ENCODE results near the gene CTSZ. TPM values are rescaled to one million over a fixed set of nuclear protein-coding genes. Genes with fewer than 3 reads are reported as not detected.

The CTSZ gene
- total and polyA plus RNA-seq, 10 of the 15 experiments (the other 5 are each of a cell fraction or from before 2014, with no cell fraction given): 6.0 to 301 (median 154) TPM

GRCh38 chr20:58993332-58994248, 13.5 kb downstream of the CTSZ start:
- ChIA-PET POLR2A (interaction anchor here (0.7 to 1.9 kb wide), 5 partner anchors 10 to 47 kb away, joined by 4 to 11 read pairs (median 5); no protein-coding TSS in a partner anchor), CTCF (interaction anchor here (0.7 to 1.6 kb wide), 4 partner anchors 15 to 123 kb away, joined by 3 to 4 read pairs (median 4); no protein-coding TSS in a partner anchor), SMC1A (ENCODE audit: uncharacterized antibody, unreplicated experiment) (interaction anchor here (0.6 to 2.3 kb wide), 8 partner anchors 11 to 123 kb away, joined by 3 to 11 read pairs (median 3); no protein-coding TSS in a partner anchor), RAD21 (ENCODE audit: unreplicated experiment) (interaction anchor here (0.9 to 1.4 kb wide), 4 partner anchors 11 to 107 kb away, joined by 3 to 5 read pairs (median 3); no protein-coding TSS in a partner anchor)
- no peak overlapping the region for H3K4me2 ChIP-seq (ENCODE audit: control insufficient read depth, insufficient read depth)
- intact Hi-C loops (cut with micrococcal nuclease; ENCODE audit: unreplicated experiment) (no loop called here), in situ Hi-C loops (cut with MboI) (no loop called here)
- peak overlapping the region; percentile 0; the same call in 1 of the 2 replicates for H3K27ac ChIP-seq (ENCODE audit: control insufficient read depth, insufficient read depth)
- H3K27me3 ChIP-seq (replicated peaks in 1 of 2; ENCODE audit: control insufficient read depth in 2 of 2, insufficient read depth in 2 of 2, low read length in 1 of 2): no peaks in the 10 kb centered on the region
- H2AFZ ChIP-seq (ENCODE audit: control insufficient read depth, low read depth, low read length): no peak overlapping the region
- H3K9me3 ChIP-seq (replicated peaks; ENCODE audit: control insufficient read depth, insufficient read depth, low read length): no peaks in the 10 kb centered on the region
- no peak overlapping the region for H3K9ac ChIP-seq (ENCODE audit: control insufficient read depth, insufficient read depth, low read length)
- H3K4me1 ChIP-seq (ENCODE audit: control insufficient read depth, insufficient read depth, low read length): peaks cover 14% of the 10 kb centered on the region
- no TSS peak for BruUV-seq (replicated peaks)
- H3K4me3 ChIP-seq: no peak overlapping the region
- DNase-seq (ENCODE audit: low read depth, low spot score) (no peak), FAIRE-seq (peak; percentile 57), ATAC-seq (peak; percentile 76)
- H3K36me3 ChIP-seq (ENCODE audit: control insufficient read depth in 2 of 2, insufficient read depth in 2 of 2, low read length in 1 of 2): peaks cover 50 to 66% of the 10 kb centered on the region in 2 experiments
- peaks cover 3% of the 10 kb centered on the region for H4K20me1 ChIP-seq (ENCODE audit: control insufficient read depth, insufficient read depth)
- no peaks in the 10 kb centered on the region for H3K79me2 ChIP-seq (ENCODE audit: control insufficient read depth, insufficient read depth, low read length)
- 78% methylated on average over 23 of the region's 23 CpGs for WGBS (ENCODE audit: insufficient coverage, insufficient replicate concordance, low lambda C conversion rate, missing lambda C conversion rate)
- TF ChIP-seq, protein P1, sequence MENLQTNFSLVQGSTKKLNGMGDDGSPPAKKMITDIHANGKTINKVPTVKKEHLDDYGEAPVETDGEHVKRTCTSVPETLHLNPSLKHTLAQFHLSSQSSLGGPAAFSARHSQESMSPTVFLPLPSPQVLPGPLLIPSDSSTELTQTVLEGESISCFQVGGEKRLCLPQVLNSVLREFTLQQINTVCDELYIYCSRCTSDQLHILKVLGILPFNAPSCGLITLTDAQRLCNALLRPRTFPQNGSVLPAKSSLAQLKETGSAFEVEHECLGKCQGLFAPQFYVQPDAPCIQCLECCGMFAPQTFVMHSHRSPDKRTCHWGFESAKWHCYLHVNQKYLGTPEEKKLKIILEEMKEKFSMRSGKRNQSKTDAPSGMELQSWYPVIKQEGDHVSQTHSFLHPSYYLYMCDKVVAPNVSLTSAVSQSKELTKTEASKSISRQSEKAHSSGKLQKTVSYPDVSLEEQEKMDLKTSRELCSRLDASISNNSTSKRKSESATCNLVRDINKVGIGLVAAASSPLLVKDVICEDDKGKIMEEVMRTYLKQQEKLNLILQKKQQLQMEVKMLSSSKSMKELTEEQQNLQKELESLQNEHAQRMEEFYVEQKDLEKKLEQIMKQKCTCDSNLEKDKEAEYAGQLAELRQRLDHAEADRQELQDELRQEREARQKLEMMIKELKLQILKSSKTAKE (IDR thresholded peaks at IDR 0.05; ENCODE audit: low read depth, poor library complexity, severe bottlenecking): no peak
- TF ChIP-seq CBFB (IDR thresholded peaks at IDR 0.05; ENCODE audit: low read depth): 0 out of 2 replicates have a peak, but pooled peaks have one; percentile 34
- TF ChIP-seq EED (IDR thresholded peaks at IDR 0.05; ENCODE audit: low read depth): no peak
- TF ChIP-seq SMARCA5 (IDR thresholded peaks at IDR 0.05): no peak
- TF ChIP-seq FOXK2 (IDR thresholded peaks at IDR 0.05): no peak
- 0 out of 2 replicates have a peak, but pooled peaks have one; percentile 22 for TF ChIP-seq SMAD5 (IDR thresholded peaks at IDR 0.05; ENCODE audit: low read depth)
- no peak for TF ChIP-seq ZBTB40 (IDR thresholded peaks at IDR 0.05; ENCODE audit: borderline replicate concordance)
- no peak for TF ChIP-seq RELB (IDR thresholded peaks at IDR 0.05; ENCODE audit: low read depth)
- TF ChIP-seq SMAD1 (IDR thresholded peaks at IDR 0.05; ENCODE audit: low read depth, partially characterized antibody): no peak
- TF ChIP-seq RB1 (IDR thresholded peaks at IDR 0.05; ENCODE audit: borderline replicate concordance): no peak
- no peak for TF ChIP-seq JUNB (IDR thresholded peaks at IDR 0.05)
- no peak for TF ChIP-seq EZH2 (IDR thresholded peaks at IDR 0.05; ENCODE audit: borderline replicate concordance, control insufficient read depth, low read depth, low read length)
- no peak for TF ChIP-seq BMI1 (IDR thresholded peaks at IDR 0.05; ENCODE audit: borderline replicate concordance)

All from GM12878 (cell line).